Astrocyte of the spinal cord (primary cell): ENCODE results near the gene SLC2A5.
"Not testable (repeated sequence)": the region's sequence is repeated elsewhere in the genome, so short reads cannot be mapped to it uniquely, and the experiment has no call there.

ENCODE experiments used
- DNase-seq: peaks from one replicate; pipeline ENCODE4 v3.0.0; 2011; ENCODE audit warnings: low read depth, low spot score
- H3K4me3 ChIP-seq: 2 replicates; pipeline ENCODE4 v1.5.1; 2011; ENCODE audit warnings: low read depth, mild to moderate bottlenecking, low read length, moderate library complexity
- in situ Hi-C: cut with HindIII; loops from 2 replicates; pipeline ENCODE4 v1.10.0; 2017; ENCODE audit warnings: low sequenced_read_pairs
- TF ChIP-seq, protein P1 (sequence below): IDR thresholded peaks from 2 replicates; pipeline ENCODE4 v1.5.1; 2012; ENCODE audit warnings: low read depth, mild to moderate bottlenecking, low read length, inconsistent platforms

Gene SLC2A5

GRCh38 chr1:9038338-9038650 is 31.1 kb downstream of the SLC2A5 start:
- no peak overlapping the region for H3K4me3 ChIP-seq
- in situ Hi-C loops, result no loop called here
- TF ChIP-seq, protein P1, sequence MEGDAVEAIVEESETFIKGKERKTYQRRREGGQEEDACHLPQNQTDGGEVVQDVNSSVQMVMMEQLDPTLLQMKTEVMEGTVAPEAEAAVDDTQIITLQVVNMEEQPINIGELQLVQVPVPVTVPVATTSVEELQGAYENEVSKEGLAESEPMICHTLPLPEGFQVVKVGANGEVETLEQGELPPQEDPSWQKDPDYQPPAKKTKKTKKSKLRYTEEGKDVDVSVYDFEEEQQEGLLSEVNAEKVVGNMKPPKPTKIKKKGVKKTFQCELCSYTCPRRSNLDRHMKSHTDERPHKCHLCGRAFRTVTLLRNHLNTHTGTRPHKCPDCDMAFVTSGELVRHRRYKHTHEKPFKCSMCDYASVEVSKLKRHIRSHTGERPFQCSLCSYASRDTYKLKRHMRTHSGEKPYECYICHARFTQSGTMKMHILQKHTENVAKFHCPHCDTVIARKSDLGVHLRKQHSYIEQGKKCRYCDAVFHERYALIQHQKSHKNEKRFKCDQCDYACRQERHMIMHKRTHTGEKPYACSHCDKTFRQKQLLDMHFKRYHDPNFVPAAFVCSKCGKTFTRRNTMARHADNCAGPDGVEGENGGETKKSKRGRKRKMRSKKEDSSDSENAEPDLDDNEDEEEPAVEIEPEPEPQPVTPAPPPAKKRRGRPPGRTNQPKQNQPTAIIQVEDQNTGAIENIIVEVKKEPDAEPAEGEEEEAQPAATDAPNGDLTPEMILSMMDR, result no peak
- DNase-seq, result no peak

- DNase-seq, result no peak
- no peak overlapping the region for H3K4me3 ChIP-seq
- TF ChIP-seq, protein P1, result no peak
- in situ Hi-C loops, result no loop called here
Observed at GRCh38 chr1:9037476-9038337, 31.7 kb downstream of the SLC2A5 start.

GRCh38 chr1:9035226-9035625 is 34.2 kb downstream of the SLC2A5 start:
- H3K4me3 ChIP-seq, result no peak overlapping the region
- DNase-seq, result no peak
- TF ChIP-seq, protein P1, result no peak
- in situ Hi-C loops, result no loop called here

DNA sequence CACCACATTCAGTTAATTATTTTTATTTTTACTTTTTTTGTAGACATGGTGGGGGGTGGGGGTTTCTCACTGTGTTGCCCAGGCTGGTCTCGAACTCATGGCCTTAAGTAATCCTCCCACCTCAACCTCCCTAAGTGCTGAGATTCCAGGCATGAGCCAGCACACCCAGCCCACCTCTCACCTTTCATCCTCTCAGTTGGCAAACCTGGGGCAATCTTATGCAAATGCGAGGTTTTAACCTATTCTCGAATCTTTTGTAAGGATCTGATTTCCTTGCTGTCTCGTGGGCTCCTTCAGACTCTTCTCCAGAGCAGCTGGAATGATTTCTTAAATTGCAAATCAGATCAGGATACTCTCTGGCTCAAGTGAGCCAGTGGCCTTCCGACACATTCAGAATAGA is 36.1 kb downstream of the SLC2A5 start:
- H3K4me3 ChIP-seq, result no peak overlapping the region
- in situ Hi-C loops, result no loop called here
- no peak for DNase-seq
- TF ChIP-seq, protein P1, result no peak

GRCh38 chr1:9031484-9032259 is 37.8 kb downstream of the SLC2A5 start:
- no peak overlapping the region for H3K4me3 ChIP-seq
- TF ChIP-seq, protein P1, result no peak
- in situ Hi-C loops, result no loop called here
- no peak for DNase-seq

DNA sequence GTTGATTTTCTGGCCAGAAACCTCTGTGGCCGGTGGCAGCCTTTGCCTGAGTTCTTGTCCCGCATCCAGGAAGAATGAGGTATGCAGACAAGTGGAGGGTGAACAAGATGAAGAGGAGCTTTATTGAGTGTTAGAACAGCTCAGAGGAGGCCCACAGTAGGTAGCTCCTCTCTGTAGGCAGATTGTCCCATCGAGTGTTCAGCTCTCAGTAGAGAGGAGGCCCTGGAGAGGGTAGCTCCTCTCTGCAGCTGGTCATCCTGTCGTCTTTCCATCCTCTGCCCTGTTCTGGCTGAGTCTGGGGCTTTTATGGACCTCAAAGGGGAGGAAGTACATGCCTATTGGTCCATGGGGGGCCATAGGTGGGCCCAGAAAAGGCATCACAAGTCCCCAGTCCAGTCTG is 38.4 kb downstream of the SLC2A5 start:
- in situ Hi-C loops, H3K4me3 ChIP-seq, DNase-seq: not testable (repeated sequence)

- no peak for DNase-seq
- no peak overlapping the region for H3K4me3 ChIP-seq
- TF ChIP-seq, protein P1, result no peak
- in situ Hi-C loops, result no loop called here
Observed at GRCh38 chr1:9028921-9029705, 40.3 kb downstream of the SLC2A5 start.
